Transverse colon (tissue), 4 donors: ENCODE results near the gene MPDU1. TPM values are rescaled to one million over a fixed set of nuclear protein-coding genes. Genes with fewer than 3 reads are reported as not detected.
A peak's percentile ranks its signal among the peaks of the same experiment; 100 is the strongest.

Source experiments
- DNase-seq: peaks from one replicate; pipeline ENCODE4 v3.0.0-alpha.2; 2019
- H3K27ac ChIP-seq, 4 donors: fragments of 200-600 bp; sonication (generic); 2 replicates each; pipeline ENCODE4 v1.5.1; 2016 to 2018; ENCODE audit warnings: inconsistent platforms in 4 of 4
- H3K27me3 ChIP-seq: fragments of 200-600 bp; sonication (generic); 2 replicates; pipeline ENCODE4 v1.5.1; 2017; ENCODE audit warnings: inconsistent platforms
- H3K36me3 ChIP-seq, 4 donors: fragments of 200-600 bp; sonication (generic); 2 replicates each; pipeline ENCODE4 v1.5.1; 2017 to 2019; ENCODE audit warnings: inconsistent platforms in 4 of 4
- H3K4me1 ChIP-seq, 4 donors: fragments of 200-600 bp; sonication (generic); 2 replicates each; pipeline ENCODE4 v1.5.1; 2017 to 2020; ENCODE audit warnings: inconsistent platforms in 4 of 4
- H3K4me3 ChIP-seq, 4 donors: fragments of 200-600 bp; sonication (generic); 1 replicate in 1 of 4; 2 replicates in 3 of 4; pipeline versions ENCODE4 v1.5.1 to v1.6.1; 2017 to 2019; ENCODE audit warnings: inconsistent platforms in 4 of 4
- H3K9me3 ChIP-seq, 2 donors: fragments of 200-600 bp; sonication (generic); 2 replicates each; pipeline ENCODE4 v1.5.1; 2017 to 2019; ENCODE audit warnings: inconsistent platforms in 2 of 2
- CTCF ChIP-seq, 5 experiments: fragments of 200-600 bp in 3 of 5; fragments of 450-650 bp in 2 of 5; sonication (generic) in 3 of 5; IDR thresholded peaks; 1 replicate in 2 of 5; 2 replicates in 3 of 5; pipeline ENCODE4 v1.5.1; 2016 to 2017; ENCODE audit warnings: antibody characterized with exemption in 5 of 5, inconsistent platforms in 3 of 5, mild to moderate bottlenecking in 2 of 5, moderate library complexity in 1 of 5
- EP300 ChIP-seq: sonication (generic); formaldehyde crosslinking; IDR thresholded peaks from one replicate; pipeline ENCODE4 v1.6.1; 2017; ENCODE audit warnings: antibody characterized with exemption, low read depth
- POLR2A ChIP-seq: fragments of 450-650 bp; IDR thresholded peaks from one replicate; pipeline ENCODE4 v1.6.1; 2016; ENCODE audit warnings: antibody characterized with exemption, mild to moderate bottlenecking, moderate library complexity
- POLR2AphosphoS5 ChIP-seq, 3 donors: sonication (generic); formaldehyde crosslinking; IDR thresholded peaks; one replicate each; pipeline ENCODE4 v1.6.1; 2016; ENCODE audit warnings: antibody characterized with exemption in 3 of 3
- WGBS, 2 donors: methylation state at CpG; one replicate each; pipeline ENCODE4 v1.1.5; 2018; ENCODE audit warnings: low coverage in 1 of 2; 5-methylcytosine and 5-hydroxymethylcytosine counted together
- in situ Hi-C, 4 donors: fragments of 200-750 bp; cut with MboI; loops; one replicate each; pipeline versions ENCODE4 v1.15.0 to v1.15.1; 2017; ENCODE audit warnings: low sequenced_read_pairs in 3 of 4, low pct_ligation_motif_present in 1 of 4, low pct_unique_long_range_greater_than_20kb in 1 of 4
- intact Hi-C: fragments of 100-400 bp; cut with DNase I; formaldehyde crosslinking; loops from one replicate; pipeline ENCODE4 v1.15.1; 2023; ENCODE audit warnings: low total_unique reads
- total RNA-seq, 4 donors: library from RNA; depleted of rRNA; stranded (reverse); fragments of >200 nt; gene quantifications; one replicate each; pipeline ENCODE4 v1.1.0, GENCODE V29; 2016

MPDU1 gene
- total RNA-seq, 4 donors from 2014 or later = 97.9 to 312 (median 157) TPM

DNA sequence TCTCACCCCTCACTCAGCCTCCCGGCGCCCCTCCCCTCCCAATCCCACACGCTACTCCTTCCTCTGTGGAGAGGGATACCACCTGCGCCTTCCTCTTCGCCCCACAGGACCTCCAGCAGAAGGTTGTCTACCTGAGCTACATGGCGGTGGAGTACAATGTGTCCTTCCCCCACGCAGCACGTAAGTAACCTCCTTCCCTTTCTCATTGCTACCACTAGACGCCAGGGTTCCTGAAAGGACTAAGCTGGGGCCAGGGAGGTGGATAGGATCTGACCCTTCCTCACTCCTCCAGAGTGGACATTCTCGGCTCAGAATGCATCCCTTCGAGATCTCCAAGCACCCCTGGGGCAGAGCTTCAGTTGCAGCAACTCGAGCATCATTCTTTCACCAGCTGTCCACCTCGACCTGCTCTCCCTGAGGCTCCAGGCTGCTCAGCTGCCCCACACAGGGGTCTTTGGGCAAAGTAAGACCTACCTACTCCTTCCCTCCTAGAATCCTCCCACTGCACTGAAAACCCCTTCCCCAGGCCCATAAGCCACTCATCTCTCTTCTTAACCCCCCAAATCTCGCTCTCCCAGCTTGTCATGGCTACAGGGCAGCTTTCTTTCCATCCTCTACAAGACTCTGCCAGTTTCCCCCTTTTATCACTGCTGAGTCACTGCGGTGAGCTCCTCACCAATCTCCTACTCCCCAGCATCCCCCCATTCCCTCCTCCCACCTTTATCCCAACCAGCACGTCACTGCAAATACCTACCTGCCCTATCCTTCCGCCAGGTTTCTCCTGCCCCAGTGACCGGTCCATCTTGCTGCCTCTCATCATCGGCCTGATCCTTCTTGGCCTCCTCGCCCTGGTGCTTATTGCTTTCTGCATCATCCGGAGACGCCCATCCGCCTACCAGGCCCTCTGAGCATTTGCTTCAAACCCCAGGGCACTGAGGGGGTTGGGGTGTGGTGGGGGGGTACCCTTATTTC is 2.8 kb upstream of the MPDU1 start:
- Histone ChIP-seq H3K9me3 (no peaks in the 10 kb centered on the region), H3K4me1 (peaks cover 35 to 72% (median 51%) of the 10 kb centered on the region in 4 donors), H3K27ac (peak overlapping the region; percentile 89 to 91 (median 90)), H3K36me3 (peaks cover 0 to 31% (median 16%) of the 10 kb centered on the region in 4 donors), H3K27me3 (no peaks in the 10 kb centered on the region), H3K4me3 (peak overlapping the region in 1 of 4 donors; percentile 38)
- in situ Hi-C loops (no loop called here), intact Hi-C loops (loop anchor here (10.0 kb wide), 1 partner anchor 536 kb away; the partner anchor contains the start of gene SLC16A11)
- no peak for TF ChIP-seq EP300
- no peak for TF ChIP-seq POLR2AphosphoS5 (IDR thresholded peaks at IDR 0.05)
- no peak for TF ChIP-seq CTCF (IDR thresholded peaks at IDR 0.05)
- TF ChIP-seq POLR2A = no peak
- DNase-seq = no peak
- 81 to 90% methylated on average over 8 to 23 of the region's 23 CpGs for WGBS, 2 donors

- H3K27me3 ChIP-seq = no peaks in the 10 kb centered on the region
- no peaks in the 10 kb centered on the region for H3K9me3 ChIP-seq
- 87% methylated on average over 31 of the region's 36 CpGs; no CpG with 5 or more reads in 1 of the 2 donors for WGBS, 2 donors
- no peak for TF ChIP-seq POLR2A
- peak; percentile 24 for DNase-seq
- peak overlapping the region; percentile 89 to 91 (median 90) for H3K27ac ChIP-seq
- in situ Hi-C loops (no loop called here), intact Hi-C loops (loop anchor here (10.0 kb wide), 1 partner anchor 538 kb away; the partner anchor contains the start of gene SLC16A11)
- peaks cover 35 to 70% (median 48%) of the 10 kb centered on the region in 4 donors for H3K4me1 ChIP-seq
- peaks cover 0 to 14% (median 8%) of the 10 kb centered on the region in 4 donors for H3K36me3 ChIP-seq
- H3K4me3 ChIP-seq = peak overlapping the region in 3 of 4 donors; percentile 41 to 67 (median 55)
Observed at GRCh38 chr17:7582396-7583252, 1.0 kb upstream of the MPDU1 start.

DNA sequence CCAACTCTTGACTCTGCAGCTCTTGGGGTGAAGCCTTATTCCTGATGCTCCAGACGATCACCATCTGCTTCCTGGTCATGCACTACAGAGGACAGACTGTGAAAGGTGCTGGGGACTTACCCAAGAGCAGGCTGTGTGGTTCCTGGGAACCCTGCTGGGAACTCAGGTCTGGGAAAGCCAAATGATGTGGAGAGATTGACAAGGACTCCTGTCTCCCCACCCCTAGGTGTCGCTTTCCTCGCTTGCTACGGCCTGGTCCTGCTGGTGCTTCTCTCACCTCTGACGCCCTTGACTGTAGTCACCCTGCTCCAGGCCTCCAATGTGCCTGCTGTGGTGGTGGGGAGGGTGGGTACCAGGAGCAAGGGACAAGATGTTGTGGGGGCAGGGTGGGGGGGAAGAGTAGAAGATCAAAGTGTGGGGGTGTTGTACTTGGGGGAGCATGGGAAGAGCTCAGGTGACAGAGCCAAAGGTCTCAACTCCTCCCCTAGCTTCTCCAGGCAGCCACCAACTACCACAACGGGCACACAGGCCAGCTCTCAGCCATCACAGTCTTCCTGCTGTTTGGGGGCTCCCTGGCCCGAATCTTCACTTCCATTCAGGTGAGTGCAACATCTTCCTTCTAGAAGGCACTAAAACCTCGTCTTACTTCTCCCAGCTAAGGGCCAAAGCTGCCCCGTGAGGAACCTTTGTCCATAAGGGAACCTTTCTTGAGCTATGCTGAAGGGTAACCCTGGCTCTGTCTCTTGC is 3.2 kb downstream of the MPDU1 start:
- intact Hi-C loops (loop anchor here (10.0 kb wide), 1 partner anchor 542 kb away; the partner anchor contains the start of gene SLC16A11), in situ Hi-C loops (no loop called here)
- H3K27me3 ChIP-seq = no peaks in the 10 kb centered on the region
- H3K9me3 ChIP-seq = no peaks in the 10 kb centered on the region
- peak; percentile 64 for DNase-seq
- TF ChIP-seq CTCF (IDR thresholded peaks at IDR 0.05) (peak in 4 of 5 experiments; percentile 19 to 34 (median 34)), EP300 (no peak), POLR2AphosphoS5 (IDR thresholded peaks at IDR 0.05) (no peak)
- peak overlapping the region; percentile 29 to 46 (median 36) for H3K27ac ChIP-seq
- H3K36me3 ChIP-seq = peaks cover 0 to 9% (median 2%) of the 10 kb centered on the region in 4 donors
- H3K4me3 ChIP-seq = no peak overlapping the region
- 33 to 61% methylated on average over 1 to 9 of the region's 9 CpGs for WGBS, 2 donors
- peaks cover 21 to 56% (median 41%) of the 10 kb centered on the region in 4 donors for H3K4me1 ChIP-seq

DNA sequence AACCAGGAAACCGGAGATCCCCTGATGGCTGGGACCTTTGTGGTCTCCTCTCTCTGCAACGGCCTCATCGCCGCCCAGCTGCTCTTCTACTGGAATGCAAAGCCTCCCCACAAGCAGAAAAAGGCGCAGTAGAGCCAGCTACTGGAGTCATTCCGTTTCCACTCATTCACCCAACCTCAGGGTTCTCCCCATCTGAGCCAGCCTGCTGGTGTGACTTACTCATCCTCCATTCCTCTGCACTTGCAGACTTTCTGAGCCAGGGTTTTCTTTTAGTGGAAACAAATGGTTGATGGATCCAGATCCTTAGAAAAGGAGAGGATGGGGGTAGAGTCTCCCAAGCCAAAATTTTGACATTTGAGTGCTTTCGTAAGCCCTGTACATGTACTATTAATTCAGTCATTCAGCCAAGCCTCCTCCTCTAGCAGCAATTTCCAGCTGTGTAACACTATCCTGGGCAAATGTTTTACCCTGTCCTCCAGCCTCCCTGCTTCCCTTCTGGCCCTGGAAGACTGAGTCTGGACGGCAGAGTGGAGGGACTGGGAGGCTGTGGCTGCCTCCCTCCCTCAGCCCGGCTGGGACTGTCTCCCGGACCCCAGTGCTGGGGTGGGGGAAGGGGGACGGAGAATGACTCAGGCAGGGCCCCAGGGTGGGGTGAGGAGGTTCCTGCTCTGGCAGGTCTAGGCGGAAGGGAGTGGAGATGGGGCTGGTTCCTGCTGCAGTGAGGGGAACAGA is 3.9 kb downstream of the MPDU1 start:
- Histone ChIP-seq H3K4me3 (no peak overlapping the region), H3K36me3 (peaks cover 0 to 17% (median 6%) of the 10 kb centered on the region in 4 donors), H3K27ac (peak overlapping the region; percentile 66 to 83 (median 76)), H3K9me3 (no peaks in the 10 kb centered on the region), H3K4me1 (peaks cover 14 to 49% (median 35%) of the 10 kb centered on the region in 4 donors), H3K27me3 (no peaks in the 10 kb centered on the region)
- TF ChIP-seq EP300 = no peak
- in situ Hi-C loops (no loop called here), intact Hi-C loops (loop anchor here (10.0 kb wide), 1 partner anchor 543 kb away; the partner anchor contains the start of gene SLC16A11)
- no peak for DNase-seq
- WGBS, 2 donors = 67 to 88% methylated on average over 6 to 12 of the region's 12 CpGs
